Loucy (cell line): ENCODE results near the gene BCORL1.
A peak's percentile ranks its signal among the peaks of the same experiment; 100 is the strongest.

Experiments
- H2AFZ ChIP-seq: fragments of 200-600 bp; sonication (generic); 2 replicates; pipeline ENCODE4 v1.6.0; 2016; ENCODE audit warnings: antibody characterized with exemption, mild to moderate bottlenecking, low read length, moderate library complexity
- H3F3A ChIP-seq: fragments of 200-600 bp; 2 replicates; pipeline ENCODE4 v1.6.0; 2016; ENCODE audit warnings: antibody characterized with exemption, low read depth, mild to moderate bottlenecking
- H3K27me3 ChIP-seq: fragments of 200-600 bp; sonication (generic); 2 replicates; pipeline ENCODE4 v1.6.1; 2014; ENCODE audit warnings: low read length, mild to moderate bottlenecking; ENCODE audit not compliant: insufficient read depth, poor library complexity, severe bottlenecking
- H3K36me3 ChIP-seq: fragments of 200-600 bp; sonication (generic); 2 replicates; pipeline ENCODE4 v1.6.1; 2016; ENCODE audit warnings: low read length; ENCODE audit not compliant: insufficient read depth
- H3K4me1 ChIP-seq: fragments of 200-600 bp; sonication (generic); 2 replicates; pipeline ENCODE4 v1.5.1; 2014; ENCODE audit warnings: low read length, mild to moderate bottlenecking; ENCODE audit not compliant: insufficient read depth, poor library complexity, severe bottlenecking
- H3K4me2 ChIP-seq: fragments of 200-600 bp; sonication (generic); 2 replicates; pipeline ENCODE4 v1.6.0; 2014; ENCODE audit warnings: antibody characterized with exemption, low read length, low read depth, mild to moderate bottlenecking; ENCODE audit not compliant: poor library complexity, severe bottlenecking
- H3K4me3 ChIP-seq: fragments of 200-600 bp; sonication (generic); 2 replicates; pipeline ENCODE4 v1.5.1; 2014; ENCODE audit warnings: low read length, mild to moderate bottlenecking, mixed read lengths; ENCODE audit not compliant: poor library complexity, severe bottlenecking
- H3K79me2 ChIP-seq: fragments of 200-600 bp; sonication (generic); 2 replicates; pipeline ENCODE4 v1.6.1; 2014; ENCODE audit warnings: low read length; ENCODE audit not compliant: insufficient read depth
- H3K9ac ChIP-seq: fragments of 200-600 bp; sonication (generic); 2 replicates; pipeline ENCODE4 v1.6.0; 2014; ENCODE audit warnings: mild to moderate bottlenecking, low read depth, low read length, moderate library complexity; ENCODE audit not compliant: poor library complexity, severe bottlenecking
- H3K9me2 ChIP-seq: fragments of 200-600 bp; sonication (generic); replicated peaks from 2 replicates; pipeline ENCODE4 v1.6.1; 2016; ENCODE audit warnings: low read depth, low read length, mixed read lengths
- H3K9me3 ChIP-seq: fragments of 200-600 bp; sonication (generic); 2 replicates; pipeline ENCODE4 v1.6.1; 2014; ENCODE audit warnings: mild to moderate bottlenecking, antibody characterized with exemption, low read length, low read depth; ENCODE audit not compliant: insufficient read depth
- H4K20me1 ChIP-seq: fragments of 200-600 bp; sonication (generic); 2 replicates; pipeline ENCODE4 v1.6.0; 2014; ENCODE audit warnings: antibody characterized with exemption, low read length, mild to moderate bottlenecking; ENCODE audit not compliant: insufficient read depth, poor library complexity, severe bottlenecking
- CTCF ChIP-seq: fragments of 200-600 bp; sonication (generic); conservative IDR thresholded peaks from 2 replicates; pipeline ENCODE4 v1.5.1; 2014; ENCODE audit warnings: mild to moderate bottlenecking, antibody characterized with exemption, low read length
- EZH2phosphoT487 ChIP-seq: fragments of 200-600 bp; IDR thresholded peaks from 2 replicates; pipeline ENCODE4 v1.6.1; 2018; ENCODE audit warnings: antibody characterized with exemption, mild to moderate bottlenecking, moderate library complexity, borderline replicate concordance

BCORL1 gene

GRCh38 chrX:129965166-129965565 is 17.3 kb upstream of the BCORL1 start:
- H3K79me2 ChIP-seq, result no peaks in the 10 kb centered on the region
- H2AFZ ChIP-seq, result no peak overlapping the region
- H3K4me3 ChIP-seq, result no peak overlapping the region

GRCh38 chrX:129968968-129969367 is 13.5 kb upstream of the BCORL1 start:
- no peak for TF ChIP-seq CTCF
- TF ChIP-seq EZH2phosphoT487, result no peak

More at GRCh38 chrX:129965166-129965565, 17.3 kb upstream of the BCORL1 start:
- no peaks in the 10 kb centered on the region for H4K20me1 ChIP-seq
- H3F3A ChIP-seq, result no peaks in the 10 kb centered on the region
- no peaks in the 10 kb centered on the region for H3K9me2 ChIP-seq
- no peaks in the 10 kb centered on the region for H3K27me3 ChIP-seq
- H3K4me1 ChIP-seq, result peaks cover 6% of the 10 kb centered on the region
- H3K36me3 ChIP-seq, result no peaks in the 10 kb centered on the region
- H3K4me2 ChIP-seq, result no peak overlapping the region
- no peak for TF ChIP-seq EZH2phosphoT487
- TF ChIP-seq CTCF, result no peak
- no peak overlapping the region for H3K9ac ChIP-seq
- H3K9me3 ChIP-seq, result no peaks in the 10 kb centered on the region

DNA sequence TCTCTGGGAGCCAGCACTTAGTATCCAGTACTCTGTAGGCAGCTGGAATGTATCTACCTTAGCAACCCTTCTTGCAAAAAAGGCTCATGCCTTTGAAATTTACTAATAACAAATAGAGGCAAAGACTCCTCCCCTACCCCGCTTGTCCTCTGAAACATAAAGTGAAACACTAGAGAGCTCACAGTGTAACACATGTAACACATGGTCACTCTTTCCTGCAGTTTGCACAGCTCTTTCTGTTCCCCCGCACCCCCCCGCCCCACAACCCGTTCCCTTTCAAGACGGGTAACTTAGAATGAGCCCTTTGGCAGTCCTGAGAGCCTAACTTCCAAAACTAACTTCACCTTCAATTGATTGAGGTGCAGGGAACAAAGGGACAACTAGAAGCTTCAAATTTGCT is 6.0 kb upstream of the BCORL1 start:
- no peak overlapping the region for H2AFZ ChIP-seq
- H3K79me2 ChIP-seq, result no peaks in the 10 kb centered on the region
- H3K27me3 ChIP-seq, result no peaks in the 10 kb centered on the region

More at GRCh38 chrX:129968968-129969367, 13.5 kb upstream of the BCORL1 start:
- Histone ChIP-seq H3K9me2 (no peaks in the 10 kb centered on the region), H3K9ac (no peak overlapping the region), H2AFZ (no peak overlapping the region), H3F3A (no peaks in the 10 kb centered on the region), H3K27me3 (no peaks in the 10 kb centered on the region), H3K9me3 (no peaks in the 10 kb centered on the region), H3K4me3 (no peak overlapping the region), H3K79me2 (no peaks in the 10 kb centered on the region), H3K36me3 (no peaks in the 10 kb centered on the region), H3K4me1 (no peaks in the 10 kb centered on the region), H4K20me1 (no peaks in the 10 kb centered on the region), H3K4me2 (no peak overlapping the region)

More for the DNA sequence above, 6.0 kb upstream of the BCORL1 start:
- Histone ChIP-seq H3F3A (peaks cover 3% of the 10 kb centered on the region; the same call in 1 of the 2 replicates), H3K36me3 (no peaks in the 10 kb centered on the region), H3K9me2 (no peaks in the 10 kb centered on the region), H3K9me3 (no peaks in the 10 kb centered on the region), H3K4me2 (peak overlapping the region; percentile 27), H3K4me3 (no peak overlapping the region), H4K20me1 (no peaks in the 10 kb centered on the region), H3K9ac (peak overlapping the region; percentile 73), H3K4me1 (peaks cover 30% of the 10 kb centered on the region)
- TF ChIP-seq CTCF (no peak), EZH2phosphoT487 (no peak)
